ENCODE measurements around the gene RPS6KB2. TPM values are rescaled to one million over a fixed set of nuclear protein-coding genes. Genes with fewer than 3 reads are reported as not detected.

Gene RPS6KB2
- total and polyA plus RNA-seq, 4 donors: 30.8 to 84.8 (median 37.9) TPM

DNA sequence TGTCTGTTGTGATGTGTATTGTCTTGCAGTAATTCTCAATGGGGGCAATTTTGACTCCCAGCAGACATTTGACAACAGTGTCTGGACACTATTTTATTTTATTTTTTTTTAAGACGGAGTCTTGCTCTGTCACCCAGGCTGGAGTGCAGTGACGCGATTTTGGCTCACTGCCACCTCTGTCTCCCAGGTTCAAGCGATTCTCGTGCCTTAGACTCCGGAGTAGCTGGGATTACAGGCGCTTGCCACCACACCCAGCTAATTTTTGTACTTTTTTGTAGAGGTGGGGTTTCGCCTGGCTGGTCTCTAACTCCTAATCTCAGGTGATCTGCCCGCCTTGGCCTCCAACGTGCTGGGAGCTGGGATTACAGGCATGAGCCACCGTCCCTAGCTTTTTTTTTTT lies 1.4 kb downstream of the RPS6KB2 start:
- Histone ChIP-seq H3K9me3 (ENCODE audit: control insufficient read depth, low read length) (no peaks in the 10 kb centered on the region), H3K27me3 (ENCODE audit: control insufficient read depth in 1 of 2, insufficient read depth in 2 of 2, low read length in 1 of 2) (no peaks in the 10 kb centered on the region), H3K27ac (ENCODE audit: low read depth in 1 of 2, low read length in 2 of 2) (no peak overlapping the region), H3K4me3 (ENCODE audit: low read length in 2 of 2) (no peak overlapping the region), H3K36me3 (ENCODE audit: control insufficient read depth in 1 of 2, insufficient read depth in 2 of 2, low read length in 1 of 2) (peaks cover 0 to 2% of the 10 kb centered on the region in 2 donors), H3K4me1 (ENCODE audit: control insufficient read depth in 1 of 2, insufficient read depth in 2 of 2, low read length in 2 of 2) (no peaks in the 10 kb centered on the region)
- WGBS, 2 donors: 71% methylated on average over 11 of the region's 11 CpGs
- intact Hi-C loops (cut with DNase I): no loop called here
- DNase-seq (no peak), ATAC-seq (ENCODE audit: low FRiP score) (no peak)

DNA sequence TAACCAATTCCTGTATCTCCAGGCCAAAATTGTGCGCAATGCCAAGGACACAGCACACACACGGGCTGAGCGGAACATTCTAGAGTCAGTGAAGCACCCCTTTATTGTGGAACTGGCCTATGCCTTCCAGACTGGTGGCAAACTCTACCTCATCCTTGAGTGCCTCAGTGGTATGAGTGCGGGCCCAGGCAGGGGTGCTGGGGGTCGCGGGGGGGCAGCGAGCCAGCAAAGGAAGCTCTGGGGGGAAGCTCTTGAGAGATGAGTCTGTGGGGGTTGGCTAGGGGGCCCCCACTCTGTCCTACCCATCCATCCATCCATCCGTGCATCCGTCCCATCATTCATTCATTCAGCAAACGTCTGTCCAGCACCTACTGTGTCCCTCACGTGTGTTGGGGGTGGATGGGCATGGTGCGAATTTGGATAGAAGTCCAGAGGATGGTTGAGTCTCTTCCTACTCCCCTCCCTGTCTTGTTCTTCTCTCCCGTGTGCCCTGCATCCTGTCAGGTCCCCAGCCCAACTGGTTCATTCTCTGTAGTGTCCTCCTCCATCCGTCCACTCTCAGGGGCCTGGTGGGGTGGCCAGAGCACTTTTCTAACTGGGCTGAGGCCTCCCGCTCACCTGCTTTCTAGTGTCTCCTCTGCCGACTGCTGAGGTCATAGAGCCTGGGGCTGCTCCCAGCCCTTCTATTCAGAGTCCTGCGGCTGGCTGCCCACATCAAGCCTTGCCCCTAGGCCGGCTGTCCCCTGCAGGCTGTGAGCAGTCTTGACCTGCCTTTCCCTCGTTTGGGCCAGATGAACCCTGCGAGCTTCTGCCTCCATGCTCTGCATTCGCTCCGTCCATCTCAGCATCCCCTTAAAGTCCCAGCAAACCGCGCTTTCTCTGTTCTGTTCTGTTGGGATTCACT lies 3.3 kb downstream of the RPS6KB2 start:
- Histone ChIP-seq H3K27me3 (ENCODE audit: control insufficient read depth in 1 of 2, insufficient read depth in 2 of 2, low read length in 1 of 2) (no peaks in the 10 kb centered on the region), H3K9me3 (ENCODE audit: control insufficient read depth, low read length) (no peaks in the 10 kb centered on the region), H3K36me3 (ENCODE audit: control insufficient read depth in 1 of 2, insufficient read depth in 2 of 2, low read length in 1 of 2) (peaks cover 0 to 2% of the 10 kb centered on the region in 2 donors), H3K27ac (ENCODE audit: low read depth in 1 of 2, low read length in 2 of 2) (no peak overlapping the region), H3K4me1 (ENCODE audit: control insufficient read depth in 1 of 2, insufficient read depth in 2 of 2, low read length in 2 of 2) (no peaks in the 10 kb centered on the region), H3K4me3 (ENCODE audit: low read length in 2 of 2) (no peak overlapping the region)
- intact Hi-C loops (cut with DNase I): no loop called here
- WGBS, 2 donors: 89 to 90% methylated on average over 24 of the region's 24 CpGs
- no peak for ATAC-seq (ENCODE audit: low FRiP score)
- DNase-seq: no peak

DNA sequence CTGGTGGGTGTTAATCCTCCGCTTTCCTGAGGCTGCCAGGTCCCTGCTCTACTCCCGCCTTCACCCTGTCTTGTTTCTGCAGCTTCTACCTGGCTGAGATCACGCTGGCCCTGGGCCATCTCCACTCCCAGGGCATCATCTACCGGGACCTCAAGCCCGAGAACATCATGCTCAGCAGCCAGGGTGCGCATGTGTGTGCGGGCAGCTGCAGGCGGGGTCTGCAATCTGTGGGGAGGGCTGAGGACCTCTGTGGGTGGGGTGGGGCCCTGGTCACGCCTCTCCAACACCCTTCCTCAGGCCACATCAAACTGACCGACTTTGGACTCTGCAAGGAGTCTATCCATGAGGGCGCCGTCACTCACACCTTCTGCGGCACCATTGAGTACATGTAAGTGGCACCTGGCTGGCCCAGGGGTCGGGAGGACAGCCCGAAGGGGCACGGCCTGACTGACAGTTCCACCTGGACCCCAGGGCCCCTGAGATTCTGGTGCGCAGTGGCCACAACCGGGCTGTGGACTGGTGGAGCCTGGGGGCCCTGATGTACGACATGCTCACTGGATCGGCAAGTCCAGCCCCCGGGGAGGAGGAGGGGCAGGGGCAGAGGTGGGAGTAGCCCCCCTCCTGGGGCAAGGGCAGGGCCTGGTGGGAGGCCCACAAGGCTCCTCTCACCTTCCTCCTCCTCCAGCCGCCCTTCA lies 4.5 kb downstream of the RPS6KB2 start:
- no peak overlapping the region for H3K4me3 ChIP-seq (ENCODE audit: low read length in 2 of 2)
- H3K27me3 ChIP-seq (ENCODE audit: control insufficient read depth in 1 of 2, insufficient read depth in 2 of 2, low read length in 1 of 2): no peaks in the 10 kb centered on the region
- DNase-seq (no peak), ATAC-seq (ENCODE audit: low FRiP score) (no peak)
- H3K4me1 ChIP-seq (ENCODE audit: control insufficient read depth in 1 of 2, insufficient read depth in 2 of 2, low read length in 2 of 2): no peaks in the 10 kb centered on the region
- H3K27ac ChIP-seq (ENCODE audit: low read depth in 1 of 2, low read length in 2 of 2): no peak overlapping the region
- intact Hi-C loops (cut with DNase I): no loop called here
- WGBS, 2 donors: 88 to 92% methylated on average over 20 to 22 of the region's 22 CpGs
- peaks cover 0 to 2% of the 10 kb centered on the region in 2 donors for H3K36me3 ChIP-seq (ENCODE audit: control insufficient read depth in 1 of 2, insufficient read depth in 2 of 2, low read length in 1 of 2)
- H3K9me3 ChIP-seq (ENCODE audit: control insufficient read depth, low read length): no peaks in the 10 kb centered on the region

GRCh38 chr11:67433536-67434394 lies 5.5 kb downstream of the RPS6KB2 start:
- no peaks in the 10 kb centered on the region for H3K9me3 ChIP-seq (ENCODE audit: control insufficient read depth, low read length)
- no peak for ATAC-seq (ENCODE audit: low FRiP score)
- no peaks in the 10 kb centered on the region for H3K27me3 ChIP-seq (ENCODE audit: control insufficient read depth in 1 of 2, insufficient read depth in 2 of 2, low read length in 1 of 2)
- intact Hi-C loops (cut with DNase I): no loop called here
- no peak overlapping the region for H3K27ac ChIP-seq (ENCODE audit: low read depth in 1 of 2, low read length in 2 of 2)
- H3K4me3 ChIP-seq (ENCODE audit: low read length in 2 of 2): no peak overlapping the region
- no peaks in the 10 kb centered on the region for H3K4me1 ChIP-seq (ENCODE audit: control insufficient read depth in 1 of 2, insufficient read depth in 2 of 2, low read length in 2 of 2)
- H3K36me3 ChIP-seq (ENCODE audit: control insufficient read depth in 1 of 2, insufficient read depth in 2 of 2, low read length in 1 of 2): peaks cover 0 to 2% of the 10 kb centered on the region in 2 donors
- DNase-seq: no peak
- 82% methylated on average over 22 of the region's 22 CpGs for WGBS, 2 donors

GRCh38 chr11:67434395-67434881 lies 6.1 kb downstream of the RPS6KB2 start:
- Histone ChIP-seq H3K9me3 (ENCODE audit: control insufficient read depth, low read length) (no peaks in the 10 kb centered on the region), H3K36me3 (ENCODE audit: control insufficient read depth in 1 of 2, insufficient read depth in 2 of 2, low read length in 1 of 2) (peaks cover 0 to 2% of the 10 kb centered on the region in 2 donors), H3K27me3 (ENCODE audit: control insufficient read depth in 1 of 2, insufficient read depth in 2 of 2, low read length in 1 of 2) (no peaks in the 10 kb centered on the region), H3K4me1 (ENCODE audit: control insufficient read depth in 1 of 2, insufficient read depth in 2 of 2, low read length in 2 of 2) (no peaks in the 10 kb centered on the region), H3K27ac (ENCODE audit: low read depth in 1 of 2, low read length in 2 of 2) (no peak overlapping the region), H3K4me3 (ENCODE audit: low read length in 2 of 2) (no peak overlapping the region)
- intact Hi-C loops (cut with DNase I): no loop called here
- no peak for DNase-seq
- WGBS, 2 donors: 76 to 77% methylated on average over 23 of the region's 23 CpGs
- ATAC-seq (ENCODE audit: low FRiP score): no peak

DNA sequence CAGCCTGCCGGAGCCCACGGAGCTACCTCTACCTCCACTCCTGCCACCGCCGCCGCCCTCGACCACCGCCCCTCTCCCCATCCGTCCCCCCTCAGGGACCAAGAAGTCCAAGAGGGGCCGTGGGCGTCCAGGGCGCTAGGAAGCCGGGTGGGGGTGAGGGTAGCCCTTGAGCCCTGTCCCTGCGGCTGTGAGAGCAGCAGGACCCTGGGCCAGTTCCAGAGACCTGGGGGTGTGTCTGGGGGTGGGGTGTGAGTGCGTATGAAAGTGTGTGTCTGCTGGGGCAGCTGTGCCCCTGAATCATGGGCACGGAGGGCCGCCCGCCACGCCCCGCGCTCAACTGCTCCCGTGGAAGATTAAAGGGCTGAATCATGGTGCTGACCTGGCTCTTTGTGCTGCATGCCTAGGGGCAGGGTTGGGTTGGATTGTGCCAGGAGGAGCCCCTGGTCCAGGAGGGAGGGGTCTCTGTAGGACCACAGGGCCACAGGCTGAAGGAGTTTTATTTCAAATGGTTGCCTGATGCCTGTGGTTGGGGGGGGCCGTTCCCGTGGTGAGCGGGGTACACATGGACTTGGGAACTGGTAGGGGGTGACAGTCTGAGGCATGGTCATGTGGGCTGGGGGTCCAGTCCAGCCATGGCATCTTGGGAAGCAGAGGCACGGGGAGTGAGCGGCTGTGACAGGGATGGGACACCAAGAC lies 6.9 kb downstream of the RPS6KB2 start:
- ATAC-seq (ENCODE audit: low FRiP score): no peak
- Histone ChIP-seq H3K27ac (ENCODE audit: low read depth in 1 of 2, low read length in 2 of 2) (no peak overlapping the region), H3K27me3 (ENCODE audit: control insufficient read depth in 1 of 2, insufficient read depth in 2 of 2, low read length in 1 of 2) (no peaks in the 10 kb centered on the region), H3K36me3 (ENCODE audit: control insufficient read depth in 1 of 2, insufficient read depth in 2 of 2, low read length in 1 of 2) (peaks cover 0 to 2% of the 10 kb centered on the region in 2 donors), H3K4me3 (ENCODE audit: low read length in 2 of 2) (no peak overlapping the region), H3K9me3 (ENCODE audit: control insufficient read depth, low read length) (no peaks in the 10 kb centered on the region), H3K4me1 (ENCODE audit: control insufficient read depth in 1 of 2, insufficient read depth in 2 of 2, low read length in 2 of 2) (no peaks in the 10 kb centered on the region)
- WGBS, 2 donors: 85% methylated on average over 25 to 26 of the region's 26 CpGs
- intact Hi-C loops (cut with DNase I): no loop called here
- no peak for DNase-seq

GRCh38 chr11:67435727-67436458 lies 7.6 kb downstream of the RPS6KB2 start:
- WGBS, 2 donors: 84 to 87% methylated on average over 38 of the region's 38 CpGs
- Histone ChIP-seq H3K27ac (ENCODE audit: low read depth in 1 of 2, low read length in 2 of 2) (no peak overlapping the region), H3K4me1 (ENCODE audit: control insufficient read depth in 1 of 2, insufficient read depth in 2 of 2, low read length in 2 of 2) (no peaks in the 10 kb centered on the region), H3K4me3 (ENCODE audit: low read length in 2 of 2) (no peak overlapping the region), H3K27me3 (ENCODE audit: control insufficient read depth in 1 of 2, insufficient read depth in 2 of 2, low read length in 1 of 2) (no peaks in the 10 kb centered on the region), H3K36me3 (ENCODE audit: control insufficient read depth in 1 of 2, insufficient read depth in 2 of 2, low read length in 1 of 2) (peaks cover 0 to 2% of the 10 kb centered on the region in 2 donors), H3K9me3 (ENCODE audit: control insufficient read depth, low read length) (no peaks in the 10 kb centered on the region)
- DNase-seq (no peak), ATAC-seq (ENCODE audit: low FRiP score) (no peak)
- intact Hi-C loops (cut with DNase I): no loop called here

All from aorta (tissue), 5 donors.